HepG2 (cell line): Measurements from ENCODE around the gene CHST13. TPM values are rescaled to one million over a fixed set of nuclear protein-coding genes. Genes with fewer than 3 reads are reported as not detected.
A peak's percentile ranks its signal among the peaks of the same experiment; 100 is the strongest.

ENCODE experiments used
- ATAC-seq: fragments of 200-7000 bp; cut with Tn5 transposase; 3 replicates; pipeline ENCODE4 v1.9.1; 2020; ENCODE audit warnings: mild to moderate bottlenecking, moderate library complexity
- BruUV-seq: library from RNA; stranded (reverse); fragments of 400-500 nt; replicated peaks from 2 replicates; lab custom pipeline; 2021; lab: Mats Ljungman, UMichigan
- CTCF ChIA-PET: fragments of 300-600 bp; formaldehyde crosslinking; extraction: SDS; loops from one replicate; lab custom pipeline; 2021; ENCODE audit warnings: low total read pairs, inconsistent platforms, low intra/inter-chr PET ratio; lab: Yijun Ruan, JAX
- POLR2A ChIA-PET: fragments of 350-600 bp; sonication (Branson Sonifier 250); formaldehyde crosslinking; loops from one replicate; lab custom pipeline; 2020; ENCODE audit warnings: antibody characterized with exemption, inconsistent platforms; lab: Yijun Ruan, JAX
- DNase-seq: peaks from one replicate; pipeline ENCODE4 v3.0.0-alpha.2; 2015; ENCODE audit warnings: low spot score
- FAIRE-seq: peaks from 3 replicates; lab custom pipeline; 2011; peaks lifted over from hg19 to GRCh38; lab: Jason Lieb, UNC
- H2AFZ ChIP-seq: one replicate; pipeline ENCODE4 v1.6.1; 2011; ENCODE audit warnings: low read length, inconsistent platforms
- H3K27ac ChIP-seq: fragments of 300-600 bp; 3 replicates; pipeline ENCODE4 v1.8.0; 2011; ENCODE audit warnings: mixed run types, mild to moderate bottlenecking, mixed read lengths, low read length, inconsistent platforms; ENCODE audit not compliant: insufficient read depth; ENCODE audit errors: extremely low read length
- H3K27me3 ChIP-seq, 2 experiments: fragments of 200-600 bp in 1 of 2; 2 replicates in 1 of 2; 3 replicates in 1 of 2; pipeline versions ENCODE4 v1.6.0 to v1.8.0; 2011; ENCODE audit warnings: low read length in 2 of 2, mild to moderate bottlenecking in 2 of 2, moderate library complexity in 2 of 2, inconsistent platforms in 1 of 2; ENCODE audit not compliant: insufficient read depth in 2 of 2, control insufficient read depth in 1 of 2
- H3K36me3 ChIP-seq, 2 experiments: fragments of 200-600 bp in 1 of 2; replicated peaks in 1 of 2; 2 replicates in 1 of 2; 3 replicates in 1 of 2; pipeline versions ENCODE4 v1.5.1 to v1.8.0; 2011; ENCODE audit warnings: low read length in 2 of 2, inconsistent platforms in 1 of 2; ENCODE audit not compliant: insufficient read depth in 2 of 2, control insufficient read depth in 1 of 2
- H3K4me1 ChIP-seq: 2 replicates; pipeline ENCODE4 v1.5.1; 2012; ENCODE audit warnings: low read length, inconsistent platforms; ENCODE audit not compliant: insufficient read depth
- H3K4me2 ChIP-seq: 2 replicates; pipeline ENCODE4 v1.6.0; 2011; ENCODE audit warnings: low read depth, low read length, inconsistent platforms
- H3K4me3 ChIP-seq, 3 experiments: fragments of 200-600 bp in 1 of 3; sonication (generic), shearing (Covaris generic) in 1 of 3; replicated peaks in 1 of 3; 2 replicates each; pipeline ENCODE4 v1.5.1; 2011 to 2016; ENCODE audit warnings: low read length in 3 of 3, inconsistent platforms in 2 of 3, low read depth in 2 of 3, mild to moderate bottlenecking in 2 of 3, control low read depth in 1 of 3, mixed read lengths in 1 of 3; ENCODE audit not compliant: insufficient read depth in 1 of 3
- H3K79me2 ChIP-seq: one replicate; pipeline ENCODE4 v1.6.1; 2011; ENCODE audit warnings: low read length, inconsistent platforms; ENCODE audit not compliant: insufficient read depth
- H3K9ac ChIP-seq: 2 replicates; pipeline ENCODE4 v1.6.0; 2011; ENCODE audit warnings: mild to moderate bottlenecking, low read depth, low read length, inconsistent platforms; ENCODE audit not compliant: insufficient read depth
- H3K9me3 ChIP-seq: 2 replicates; pipeline ENCODE4 v1.5.1; 2012; ENCODE audit warnings: mild to moderate bottlenecking, low read length
- H4K20me1 ChIP-seq: 2 replicates; pipeline ENCODE4 v1.6.0; 2011; ENCODE audit warnings: inconsistent platforms, mild to moderate bottlenecking, low read length, moderate library complexity; ENCODE audit not compliant: insufficient read depth
- DMAP1 ChIP-seq: IDR thresholded peaks from 2 replicates; pipeline ENCODE4 v1.6.1; 2016
- ELF3 ChIP-seq: IDR thresholded peaks from 2 replicates; pipeline ENCODE4 v1.6.1; 2016; ENCODE audit warnings: missing genetic modification reagents, missing compliant biosample characterization
- ETV5 ChIP-seq: IDR thresholded peaks from 2 replicates; pipeline ENCODE4 v1.6.1; 2018; ENCODE audit warnings: missing biosample characterization, missing genetic modification reagents, inconsistent platforms, borderline replicate concordance
- FOSL2 ChIP-seq: sonication (generic); formaldehyde crosslinking; IDR thresholded peaks from 2 replicates; pipeline ENCODE4 v1.4.0; 2020; ENCODE audit warnings: missing genetic modification reagents
- HNRNPH1 ChIP-seq: fragments of 200-400 bp; formaldehyde crosslinking; optimal IDR thresholded peaks from 2 replicates; pipeline ENCODE3; 2017; ENCODE audit warnings: mild to moderate bottlenecking, low read depth, low read length
- HNRNPLL ChIP-seq: fragments of 200-400 bp; formaldehyde crosslinking; IDR thresholded peaks from 2 replicates; pipeline ENCODE4 v1.6.1; 2017; ENCODE audit warnings: mild to moderate bottlenecking, low read depth, low read length; ENCODE audit not compliant: poor library complexity, severe bottlenecking
- MTA1 ChIP-seq: sonication (generic); formaldehyde crosslinking; IDR thresholded peaks from 2 replicates; pipeline ENCODE4 v1.4.0; 2020; ENCODE audit warnings: missing genetic modification reagents, mild to moderate bottlenecking, borderline replicate concordance
- POGZ ChIP-seq: sonication (generic); formaldehyde crosslinking; IDR thresholded peaks from 2 replicates; pipeline ENCODE4 v1.4.0; 2020; ENCODE audit warnings: mild to moderate bottlenecking, missing genetic modification reagents
- SALL1 ChIP-seq: sonication (generic); formaldehyde crosslinking; IDR thresholded peaks from 2 replicates; pipeline ENCODE4 v1.8.0; 2022; ENCODE audit warnings: mild to moderate bottlenecking, missing genetic modification reagents
- SETDB1 ChIP-seq: sonication (generic); formaldehyde crosslinking; IDR thresholded peaks from 2 replicates; pipeline ENCODE4 v1.5.1; 2020; ENCODE audit warnings: missing genetic modification reagents, mild to moderate bottlenecking, borderline replicate concordance
- SMAD3 ChIP-seq: sonication (generic); formaldehyde crosslinking; IDR thresholded peaks from 2 replicates; pipeline ENCODE4 v1.4.0; 2020; ENCODE audit warnings: missing genetic modification reagents
- ZFX ChIP-seq: sonication (generic); formaldehyde crosslinking; IDR thresholded peaks from 2 replicates; pipeline ENCODE4 v1.4.0; 2020; ENCODE audit warnings: mild to moderate bottlenecking, low read depth, missing genetic modification reagents, moderate library complexity
- ZNF121 ChIP-seq: sonication (generic); formaldehyde crosslinking; IDR thresholded peaks from 2 replicates; pipeline ENCODE4 v1.5.0; 2020; ENCODE audit warnings: mild to moderate bottlenecking, missing genetic modification reagents
- ZNF292 ChIP-seq: sonication (generic); formaldehyde crosslinking; IDR thresholded peaks from 2 replicates; pipeline ENCODE4 v1.8.1; 2022; ENCODE audit warnings: mild to moderate bottlenecking, low read depth, missing genetic modification reagents, borderline replicate concordance
- ZNF33A ChIP-seq: sonication (generic); formaldehyde crosslinking; IDR thresholded peaks from 2 replicates; pipeline ENCODE4 v1.5.1; 2020; ENCODE audit warnings: missing genetic modification reagents, mild to moderate bottlenecking, moderate library complexity, borderline replicate concordance
- ZNF766 ChIP-seq: sonication (generic); formaldehyde crosslinking; IDR thresholded peaks from 2 replicates; pipeline ENCODE4 v1.5.0; 2020; ENCODE audit warnings: missing genetic modification reagents, borderline replicate concordance
- ZNF768 ChIP-seq: sonication (generic); formaldehyde crosslinking; IDR thresholded peaks from 2 replicates; pipeline ENCODE4 v1.4.0; 2020; ENCODE audit warnings: missing genetic modification reagents
- WGBS: methylation state at CpG from one replicate; pipeline ENCODE4 v1.1.6; 2017; ENCODE audit warnings: low lambda C conversion rate; 5-methylcytosine and 5-hydroxymethylcytosine counted together
- in situ Hi-C: cut with HindIII; loops from 2 replicates; pipeline ENCODE4 v1.10.0; 2017; ENCODE audit warnings: low pct_unique_long_range_greater_than_20kb; ENCODE audit not compliant: extremely low pct_ligation_motif_present
- intact Hi-C: fragments of 100-400 bp; cut with micrococcal nuclease; formaldehyde crosslinking; loops from one replicate; pipeline ENCODE4 v1.10.0; 2022; ENCODE audit not compliant: unreplicated experiment
- polyA plus RNA-seq, 8 experiments: library from polyadenylated mRNA; depleted of rRNA in 3 of 8; stranded (reverse) in 7 of 8; unstranded in 1 of 8; fragments of >200 nt; fragmentation: Illumina TruSeq in 4 of 8; extraction: Trizol in 4 of 8; gene quantifications; 2 replicates each; pipeline versions ENCODE4 v1.2.1 to v1.2.3, GENCODE V29; 2011 to 2016; ENCODE audit warnings: low read depth in 4 of 8, missing spikeins in 1 of 8, mixed read lengths in 1 of 8; ENCODE audit not compliant: insufficient read depth in 1 of 8
- total RNA-seq, 5 experiments: library from RNA; depleted of rRNA; stranded (reverse); fragments of >200 nt; fragmentation: Illumina TruSeq; extraction: Trizol; gene quantifications; 2 replicates each; pipeline ENCODE4 v1.2.3, GENCODE V29; 2016; ENCODE audit warnings: low read depth in 1 of 5
- TF ChIP-seq, protein P1 (sequence below): sonication (generic); formaldehyde crosslinking; conservative IDR thresholded peaks from 2 replicates; pipeline ENCODE4 v1.8.0; 2022; ENCODE audit warnings: mild to moderate bottlenecking, moderate library complexity, missing genetic modification reagents
- TF ChIP-seq, protein P2 (sequence below): sonication (generic); formaldehyde crosslinking; IDR thresholded peaks from 2 replicates; pipeline ENCODE4 v1.5.0; 2020; ENCODE audit warnings: mild to moderate bottlenecking, missing genetic modification reagents, moderate library complexity

CHST13 gene
- total and polyA plus RNA-seq, 2 of the 13 experiments (the other 11 are each of a cell fraction or from before 2014, with no cell fraction given): 32.0 to 43.1 TPM

DNA sequence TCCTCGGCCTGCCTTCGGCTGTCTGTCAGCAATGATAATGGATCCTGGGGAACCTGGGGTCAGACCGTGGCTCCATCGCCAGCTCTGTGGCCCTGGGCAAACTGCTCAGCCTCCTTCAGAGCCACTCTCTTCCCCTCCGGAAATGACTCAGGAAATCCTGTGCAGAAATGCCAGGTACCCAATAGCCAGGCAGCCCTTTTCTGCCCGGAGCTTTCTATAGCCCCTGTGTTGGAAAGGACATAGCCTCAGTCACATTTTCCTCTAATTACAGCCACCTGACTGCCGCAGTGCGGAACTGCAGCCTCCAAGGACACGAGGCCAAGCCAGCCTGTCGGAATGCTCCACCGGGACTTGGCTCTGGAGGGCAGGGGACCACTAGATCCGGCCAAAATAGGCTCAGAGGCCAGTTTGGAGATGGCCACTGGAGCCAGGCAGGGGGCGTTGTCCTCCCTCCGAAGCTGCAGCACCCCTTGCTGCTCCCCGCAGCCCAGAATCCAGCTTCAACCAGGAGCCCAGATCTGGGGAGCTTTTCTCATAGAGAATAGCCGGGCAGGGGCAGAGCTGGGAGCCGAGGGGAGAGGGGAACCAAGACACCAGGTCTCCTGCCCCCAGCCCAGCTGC, 36.7 kb upstream of the CHST13 start:
- no peaks in the 10 kb centered on the region for H3K79me2 ChIP-seq
- ChIA-PET POLR2A (interaction anchor here (0.6 to 2.8 kb wide), 4 partner anchors 11 to 42 kb away, joined by 3 to 12 read pairs (median 4); partner anchors contain the start of gene ZXDC), CTCF (no interaction called here)
- H3K4me1 ChIP-seq: peaks cover 69% of the 10 kb centered on the region
- FAIRE-seq (peak; percentile 71), ATAC-seq (peak; percentile 78), DNase-seq (peak; percentile 58)
- H3K27ac ChIP-seq: no peak overlapping the region
- no peaks in the 10 kb centered on the region for H3K9me3 ChIP-seq
- no peaks in the 10 kb centered on the region; a peak in 1 of 5 replicates for H3K27me3 ChIP-seq
- no peaks in the 10 kb centered on the region for H4K20me1 ChIP-seq
- H3K36me3 ChIP-seq: no peaks in the 10 kb centered on the region
- intact Hi-C loops: no loop called here
- H2AFZ ChIP-seq: no peak overlapping the region
- BruUV-seq: no TSS peak
- 37% methylated on average over 8 of the region's 17 CpGs for WGBS
- H3K4me3 ChIP-seq: peak overlapping the region in 1 of 3 experiments; percentile 39; a peak in 1 of 6 replicates
- no peak overlapping the region for H3K9ac ChIP-seq
- in situ Hi-C loops: no loop called here
- H3K4me2 ChIP-seq: peak overlapping the region; percentile 59
- TF ChIP-seq, protein P1, sequence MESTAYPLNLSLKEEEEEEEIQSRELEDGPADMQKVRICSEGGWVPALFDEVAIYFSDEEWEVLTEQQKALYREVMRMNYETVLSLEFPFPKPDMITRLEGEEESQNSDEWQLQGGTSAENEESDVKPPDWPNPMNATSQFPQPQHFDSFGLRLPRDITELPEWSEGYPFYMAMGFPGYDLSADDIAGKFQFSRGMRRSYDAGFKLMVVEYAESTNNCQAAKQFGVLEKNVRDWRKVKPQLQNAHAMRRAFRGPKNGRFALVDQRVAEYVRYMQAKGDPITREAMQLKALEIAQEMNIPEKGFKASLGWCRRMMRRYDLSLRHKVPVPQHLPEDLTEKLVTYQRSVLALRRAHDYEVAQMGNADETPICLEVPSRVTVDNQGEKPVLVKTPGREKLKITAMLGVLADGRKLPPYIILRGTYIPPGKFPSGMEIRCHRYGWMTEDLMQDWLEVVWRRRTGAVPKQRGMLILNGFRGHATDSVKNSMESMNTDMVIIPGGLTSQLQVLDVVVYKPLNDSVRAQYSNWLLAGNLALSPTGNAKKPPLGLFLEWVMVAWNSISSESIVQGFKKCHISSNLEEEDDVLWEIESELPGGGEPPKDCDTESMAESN: 0 out of 2 replicates have a peak, but pooled peaks have one; percentile 47
- TF ChIP-seq ZFX (no peak), SALL1 (CRISPR knock-in tag) (peak; percentile 73; the same call in 1 of the 2 replicates), ZNF33A (CRISPR knock-in tag) (no peak), MTA1 (CRISPR knock-in tag) (0 out of 2 replicates have a peak, but pooled peaks have one; percentile 26), HNRNPLL (peak; percentile 27), ZNF292 (CRISPR knock-in tag) (peak; percentile 63; the same call in 1 of the 2 replicates), SMAD3 (CRISPR knock-in tag) (no peak), ELF3 (CRISPR knock-in tag) (no peak), SETDB1 (CRISPR knock-in tag) (no peak), ZNF768 (CRISPR knock-in tag) (no peak), DMAP1 (CRISPR knock-in tag) (no peak), POGZ (CRISPR knock-in tag) (no peak), FOSL2 (CRISPR knock-in tag) (peak; percentile 33; the same call in 1 of the 2 replicates), ZNF766 (CRISPR knock-in tag) (peak; percentile 61; the same call in 1 of the 2 replicates), HNRNPH1 (no peak), ZNF121 (CRISPR knock-in tag) (no peak), ETV5 (CRISPR knock-in tag) (peak; percentile 17; the same call in 1 of the 2 replicates)
- TF ChIP-seq, protein P2, sequence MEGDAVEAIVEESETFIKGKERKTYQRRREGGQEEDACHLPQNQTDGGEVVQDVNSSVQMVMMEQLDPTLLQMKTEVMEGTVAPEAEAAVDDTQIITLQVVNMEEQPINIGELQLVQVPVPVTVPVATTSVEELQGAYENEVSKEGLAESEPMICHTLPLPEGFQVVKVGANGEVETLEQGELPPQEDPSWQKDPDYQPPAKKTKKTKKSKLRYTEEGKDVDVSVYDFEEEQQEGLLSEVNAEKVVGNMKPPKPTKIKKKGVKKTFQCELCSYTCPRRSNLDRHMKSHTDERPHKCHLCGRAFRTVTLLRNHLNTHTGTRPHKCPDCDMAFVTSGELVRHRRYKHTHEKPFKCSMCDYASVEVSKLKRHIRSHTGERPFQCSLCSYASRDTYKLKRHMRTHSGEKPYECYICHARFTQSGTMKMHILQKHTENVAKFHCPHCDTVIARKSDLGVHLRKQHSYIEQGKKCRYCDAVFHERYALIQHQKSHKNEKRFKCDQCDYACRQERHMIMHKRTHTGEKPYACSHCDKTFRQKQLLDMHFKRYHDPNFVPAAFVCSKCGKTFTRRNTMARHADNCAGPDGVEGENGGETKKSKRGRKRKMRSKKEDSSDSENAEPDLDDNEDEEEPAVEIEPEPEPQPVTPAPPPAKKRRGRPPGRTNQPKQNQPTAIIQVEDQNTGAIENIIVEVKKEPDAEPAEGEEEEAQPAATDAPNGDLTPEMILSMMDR (CRISPR knock-in tag): peak; percentile 60
